ENCODE results near the gene ABCG2. TPM values are rescaled to one million over a fixed set of nuclear protein-coding genes. Genes with fewer than 3 reads are reported as not detected.
"Not testable (repeated sequence)": the region's sequence is repeated elsewhere in the genome, so short reads cannot be mapped to it uniquely, and the experiment has no call there.

ABCG2 gene
- total RNA-seq, 3 donors from 2014 or later (not counting 1 experiment from before 2014, with no cell fraction given) = 0.19 to 0.73 (median 0.61) TPM

GRCh38 chr4:88130003-88130402 lies 28.4 kb downstream of the ABCG2 start:
- Histone ChIP-seq H3K4me3 (ENCODE audit: low read length) (no peak overlapping the region), H3K36me3 (ENCODE audit: control insufficient read depth, insufficient read depth, low read length) (no peaks in the 10 kb centered on the region), H3K9me3 (ENCODE audit: control insufficient read depth, insufficient read depth, low read length) (no peaks in the 10 kb centered on the region), H3K4me1 (ENCODE audit: control insufficient read depth, insufficient read depth, low read length) (no peaks in the 10 kb centered on the region), H3K27ac (ENCODE audit: low read length) (no peak overlapping the region), H3K27me3 (ENCODE audit: control insufficient read depth, insufficient read depth, low read length) (no peaks in the 10 kb centered on the region)
- no peak overlapping the region for H3K4me3 Mint-ChIP-seq
- no peak overlapping the region for H3K27ac Mint-ChIP-seq
- ATAC-seq = no peak
- no peaks in the 10 kb centered on the region for H3K36me3 Mint-ChIP-seq
- no peaks in the 10 kb centered on the region for H3K27me3 Mint-ChIP-seq (ENCODE audit: low read depth in 2 of 2)
- no peak for DNase-seq
- no peaks in the 10 kb centered on the region for H3K9me3 Mint-ChIP-seq
- no peaks in the 10 kb centered on the region for H3K4me1 Mint-ChIP-seq
- intact Hi-C loops (cut with micrococcal nuclease) = no loop called here
- TF ChIP-seq, protein P1, sequence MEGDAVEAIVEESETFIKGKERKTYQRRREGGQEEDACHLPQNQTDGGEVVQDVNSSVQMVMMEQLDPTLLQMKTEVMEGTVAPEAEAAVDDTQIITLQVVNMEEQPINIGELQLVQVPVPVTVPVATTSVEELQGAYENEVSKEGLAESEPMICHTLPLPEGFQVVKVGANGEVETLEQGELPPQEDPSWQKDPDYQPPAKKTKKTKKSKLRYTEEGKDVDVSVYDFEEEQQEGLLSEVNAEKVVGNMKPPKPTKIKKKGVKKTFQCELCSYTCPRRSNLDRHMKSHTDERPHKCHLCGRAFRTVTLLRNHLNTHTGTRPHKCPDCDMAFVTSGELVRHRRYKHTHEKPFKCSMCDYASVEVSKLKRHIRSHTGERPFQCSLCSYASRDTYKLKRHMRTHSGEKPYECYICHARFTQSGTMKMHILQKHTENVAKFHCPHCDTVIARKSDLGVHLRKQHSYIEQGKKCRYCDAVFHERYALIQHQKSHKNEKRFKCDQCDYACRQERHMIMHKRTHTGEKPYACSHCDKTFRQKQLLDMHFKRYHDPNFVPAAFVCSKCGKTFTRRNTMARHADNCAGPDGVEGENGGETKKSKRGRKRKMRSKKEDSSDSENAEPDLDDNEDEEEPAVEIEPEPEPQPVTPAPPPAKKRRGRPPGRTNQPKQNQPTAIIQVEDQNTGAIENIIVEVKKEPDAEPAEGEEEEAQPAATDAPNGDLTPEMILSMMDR (IDR thresholded peaks at IDR 0.05) = no peak
- WGBS (ENCODE audit: insufficient coverage) = 90% methylated on average over 5 of the region's 5 CpGs

- H3K4me3 Mint-ChIP-seq; H3K4me1 Mint-ChIP-seq; H3K27me3 ChIP-seq (ENCODE audit: control insufficient read depth, insufficient read depth, low read length); ATAC-seq; DNase-seq; H3K27me3 Mint-ChIP-seq (ENCODE audit: low read depth in 2 of 2); H3K27ac Mint-ChIP-seq; H3K4me3 ChIP-seq (ENCODE audit: low read length); H3K36me3 Mint-ChIP-seq; H3K9me3 ChIP-seq (ENCODE audit: control insufficient read depth, insufficient read depth, low read length); intact Hi-C loops (cut with micrococcal nuclease); H3K9me3 Mint-ChIP-seq; H3K4me1 ChIP-seq (ENCODE audit: control insufficient read depth, insufficient read depth, low read length); H3K27ac ChIP-seq (ENCODE audit: low read length); H3K36me3 ChIP-seq (ENCODE audit: control insufficient read depth, insufficient read depth, low read length): not testable (repeated sequence)
- 84% methylated on average over 5 of the region's 5 CpGs for WGBS (ENCODE audit: insufficient coverage)
Measured at GRCh38 chr4:88122260-88122659, 36.2 kb downstream of the ABCG2 start.

DNA sequence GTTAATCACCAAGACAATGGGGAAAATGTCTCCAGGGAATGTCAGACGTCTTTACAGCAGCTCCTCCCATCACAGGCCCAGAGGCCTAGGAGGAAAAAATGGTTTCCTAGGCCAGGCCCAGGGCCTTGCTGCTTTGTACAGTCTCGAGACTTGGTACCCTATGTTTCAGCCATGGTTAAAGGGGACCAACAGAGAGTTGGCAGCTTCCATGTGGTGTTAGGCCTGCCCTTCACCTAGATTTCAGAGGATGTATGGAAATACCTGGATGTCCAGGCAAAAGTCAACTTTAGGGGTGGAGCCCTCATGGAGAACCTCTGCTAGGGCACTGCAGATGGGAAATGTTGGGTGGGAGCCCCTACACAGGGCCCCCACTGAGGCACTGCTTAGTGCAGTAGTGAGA lies 38.5 kb downstream of the ABCG2 start:
- H3K9me3 ChIP-seq (ENCODE audit: control insufficient read depth, insufficient read depth, low read length) = peaks cover 9% of the 10 kb centered on the region
- Mint-ChIP-seq H3K36me3 (peaks cover 9% of the 10 kb centered on the region), H3K27me3 (ENCODE audit: low read depth in 2 of 2) (no peaks in the 10 kb centered on the region), H3K9me3 (peaks cover 3 to 8% of the 10 kb centered on the region in 2 donors), H3K27ac (no peak overlapping the region), H3K4me3 (no peak overlapping the region), H3K4me1 (no peaks in the 10 kb centered on the region)
- H3K4me1 ChIP-seq (ENCODE audit: control insufficient read depth, insufficient read depth, low read length) = no peaks in the 10 kb centered on the region
- ATAC-seq (no peak), DNase-seq (no peak)
- TF ChIP-seq, protein P1 (IDR thresholded peaks at IDR 0.05) = no peak
- no peaks in the 10 kb centered on the region for H3K27me3 ChIP-seq (ENCODE audit: control insufficient read depth, insufficient read depth, low read length)
- H3K27ac ChIP-seq (ENCODE audit: low read length) = no peak overlapping the region
- H3K4me3 ChIP-seq (ENCODE audit: low read length) = no peak overlapping the region
- WGBS (ENCODE audit: insufficient coverage) = 79% methylated on average over 2 of the region's 2 CpGs
- intact Hi-C loops (cut with micrococcal nuclease) = no loop called here
- no peaks in the 10 kb centered on the region for H3K36me3 ChIP-seq (ENCODE audit: control insufficient read depth, insufficient read depth, low read length)

- TF ChIP-seq, protein P1 (IDR thresholded peaks at IDR 0.05) = no peak
- Histone ChIP-seq H3K9me3 (ENCODE audit: control insufficient read depth, insufficient read depth, low read length) (peaks cover 9% of the 10 kb centered on the region), H3K27ac (ENCODE audit: low read length) (no peak overlapping the region), H3K27me3 (ENCODE audit: control insufficient read depth, insufficient read depth, low read length) (no peaks in the 10 kb centered on the region), H3K4me1 (ENCODE audit: control insufficient read depth, insufficient read depth, low read length) (no peaks in the 10 kb centered on the region), H3K36me3 (ENCODE audit: control insufficient read depth, insufficient read depth, low read length) (no peaks in the 10 kb centered on the region), H3K4me3 (ENCODE audit: low read length) (no peak overlapping the region)
- 54% methylated on average over 5 of the region's 5 CpGs for WGBS (ENCODE audit: insufficient coverage)
- intact Hi-C loops (cut with micrococcal nuclease) = no loop called here
- Mint-ChIP-seq H3K4me1 (no peaks in the 10 kb centered on the region), H3K9me3 (peaks cover 3 to 6% of the 10 kb centered on the region in 2 donors), H3K27ac (no peak overlapping the region), H3K36me3 (peaks cover 9% of the 10 kb centered on the region), H3K27me3 (ENCODE audit: low read depth in 2 of 2) (no peaks in the 10 kb centered on the region), H3K4me3 (no peak overlapping the region)
- ATAC-seq (no peak), DNase-seq (no peak)
Measured at GRCh38 chr4:88115587-88115986, 42.9 kb downstream of the ABCG2 start.
